HUES6 (cell line): Measurements from ENCODE around the gene FLT4.

Experiments used
- H3K27ac ChIP-seq: 2 replicates; pipeline ENCODE4 v1.7.0; 2013; ENCODE audit warnings: low read depth, mild to moderate bottlenecking, low read length, inconsistent platforms
- H3K27me3 ChIP-seq: 2 replicates; pipeline ENCODE4 v1.6.1; 2013; ENCODE audit warnings: low read length; ENCODE audit not compliant: control insufficient read depth, insufficient read depth
- H3K36me3 ChIP-seq: 2 replicates; pipeline ENCODE4 v1.6.1; 2013; ENCODE audit warnings: low read length; ENCODE audit not compliant: control insufficient read depth, insufficient read depth
- H3K4me1 ChIP-seq: 2 replicates; pipeline ENCODE4 v1.6.1; 2013; ENCODE audit warnings: low read length; ENCODE audit not compliant: control insufficient read depth, insufficient read depth
- H3K4me3 ChIP-seq: 2 replicates; pipeline ENCODE4 v1.5.1; 2013; ENCODE audit warnings: low read depth, low read length
- H3K9ac ChIP-seq: one replicate; pipeline ENCODE4 v1.6.1; 2013; ENCODE audit warnings: mild to moderate bottlenecking, low read length
- H3K9me3 ChIP-seq: 2 replicates; pipeline ENCODE4 v1.6.1; 2013; ENCODE audit warnings: low read depth, low read length; ENCODE audit not compliant: control insufficient read depth, insufficient read depth

The FLT4 gene

GRCh38 chr5:180595046-180595379, 54.4 kb downstream of the FLT4 start:
- H3K9me3 ChIP-seq, result no peaks in the 10 kb centered on the region
- H3K27ac ChIP-seq, result no peak overlapping the region
- H3K36me3 ChIP-seq, result no peaks in the 10 kb centered on the region
- no peaks in the 10 kb centered on the region for H3K4me1 ChIP-seq
- no peak overlapping the region for H3K4me3 ChIP-seq
- no peak overlapping the region for H3K9ac ChIP-seq
- H3K27me3 ChIP-seq, result peaks cover 42% of the 10 kb centered on the region

- H3K9ac ChIP-seq, result no peak overlapping the region
- no peak overlapping the region for H3K4me3 ChIP-seq
- no peak overlapping the region for H3K27ac ChIP-seq
- no peaks in the 10 kb centered on the region for H3K9me3 ChIP-seq
- H3K36me3 ChIP-seq, result no peaks in the 10 kb centered on the region
- H3K27me3 ChIP-seq, result peaks cover 48% of the 10 kb centered on the region
- no peaks in the 10 kb centered on the region for H3K4me1 ChIP-seq
Observed at GRCh38 chr5:180594311-180595045, 54.9 kb downstream of the FLT4 start.

- H3K27ac ChIP-seq, result no peak overlapping the region
- H3K4me3 ChIP-seq, result no peak overlapping the region
- H3K4me1 ChIP-seq, result no peaks in the 10 kb centered on the region
- no peaks in the 10 kb centered on the region for H3K36me3 ChIP-seq
- H3K9me3 ChIP-seq, result no peaks in the 10 kb centered on the region
- H3K27me3 ChIP-seq, result peaks cover 56% of the 10 kb centered on the region
- H3K9ac ChIP-seq, result no peak overlapping the region
Observed at GRCh38 chr5:180593446-180594206, 55.8 kb downstream of the FLT4 start.

GRCh38 chr5:180592176-180592575, 57.2 kb downstream of the FLT4 start:
- Histone ChIP-seq H3K4me1 (no peaks in the 10 kb centered on the region), H3K27me3 (peaks cover 70% of the 10 kb centered on the region), H3K4me3 (no peak overlapping the region), H3K9me3 (no peaks in the 10 kb centered on the region), H3K27ac (no peak overlapping the region), H3K9ac (no peak overlapping the region), H3K36me3 (no peaks in the 10 kb centered on the region)

GRCh38 chr5:180591311-180591887, 58.0 kb downstream of the FLT4 start, which contains the start of gene SCGB3A1:
TSS of gene SCGB3A1 (minus strand) at chr5:180591499. CDS start at chr5:180591462, 37 bp downstream.
- no peaks in the 10 kb centered on the region for H3K36me3 ChIP-seq
- peak within 1 kb of the TSS; percentile 67 for H3K4me3 ChIP-seq
- no peaks in the 10 kb centered on the region for H3K4me1 ChIP-seq
- no peak within 1 kb of the TSS for H3K9ac ChIP-seq
- H3K9me3 ChIP-seq, result no peaks in the 10 kb centered on the region
- no peak within 1 kb of the TSS for H3K27ac ChIP-seq
- peaks cover 75% of the 10 kb centered on the region for H3K27me3 ChIP-seq

GRCh38 chr5:180590543-180591310, 58.7 kb downstream of the FLT4 start:
- Histone ChIP-seq H3K9ac (no peak overlapping the region), H3K27me3 (peaks cover 80% of the 10 kb centered on the region), H3K4me1 (no peaks in the 10 kb centered on the region), H3K4me3 (peak overlapping the region; percentile 67), H3K27ac (no peak overlapping the region), H3K9me3 (no peaks in the 10 kb centered on the region), H3K36me3 (no peaks in the 10 kb centered on the region)

GRCh38 chr5:180589771-180590542, 59.4 kb downstream of the FLT4 start:
- Histone ChIP-seq H3K4me3 (peak overlapping the region; percentile 67), H3K36me3 (no peaks in the 10 kb centered on the region)

GRCh38 chr5:180586870-180587269, 62.5 kb downstream of the FLT4 start:
- Histone ChIP-seq H3K9me3 (no peaks in the 10 kb centered on the region), H3K27ac (no peak overlapping the region), H3K4me3 (no peak overlapping the region), H3K4me1 (no peaks in the 10 kb centered on the region), H3K27me3 (peaks cover 56% of the 10 kb centered on the region), H3K36me3 (no peaks in the 10 kb centered on the region), H3K9ac (no peak overlapping the region)

More at GRCh38 chr5:180589771-180590542, 59.4 kb downstream of the FLT4 start:
- Histone ChIP-seq H3K27ac (no peak overlapping the region), H3K4me1 (no peaks in the 10 kb centered on the region), H3K9ac (no peak overlapping the region), H3K9me3 (no peaks in the 10 kb centered on the region), H3K27me3 (peaks cover 80% of the 10 kb centered on the region)

GRCh38 chr5:180586204-180586603, 63.2 kb downstream of the FLT4 start:
- no peak overlapping the region for H3K9ac ChIP-seq
- no peak overlapping the region for H3K27ac ChIP-seq
- no peaks in the 10 kb centered on the region for H3K36me3 ChIP-seq
- no peak overlapping the region for H3K4me3 ChIP-seq
- H3K9me3 ChIP-seq, result no peaks in the 10 kb centered on the region
- peaks cover 49% of the 10 kb centered on the region for H3K27me3 ChIP-seq
- no peaks in the 10 kb centered on the region for H3K4me1 ChIP-seq

GRCh38 chr5:180583738-180584137, 65.7 kb downstream of the FLT4 start:
- Histone ChIP-seq H3K4me1 (no peaks in the 10 kb centered on the region), H3K36me3 (no peaks in the 10 kb centered on the region), H3K9me3 (no peaks in the 10 kb centered on the region), H3K27ac (no peak overlapping the region), H3K27me3 (peaks cover 25% of the 10 kb centered on the region), H3K4me3 (no peak overlapping the region), H3K9ac (no peak overlapping the region)
